NT2/D1 (cell line): Measurements from ENCODE around the gene SNRNP70.
"Not testable (repeated sequence)": the region's sequence is repeated elsewhere in the genome, so short reads cannot be mapped to it uniquely, and the experiment has no call there.

Source experiments
- DNase-seq: peaks from one replicate; pipeline ENCODE4 v3.0.0-alpha.2; 2011; ENCODE audit warnings: low read depth, low spot score
- H3K27me3 ChIP-seq: 2 replicates; pipeline ENCODE4 v1.6.0; 2011; ENCODE audit warnings: mild to moderate bottlenecking; ENCODE audit not compliant: insufficient read length, insufficient read depth
- H3K36me3 ChIP-seq: 2 replicates; pipeline ENCODE4 v1.6.1; 2011; ENCODE audit warnings: mild to moderate bottlenecking, low read length, mixed read lengths; ENCODE audit not compliant: insufficient read depth, insufficient read length
- H3K4me1 ChIP-seq: 2 replicates; pipeline ENCODE4 v1.5.1; 2011; ENCODE audit not compliant: insufficient read depth, insufficient read length
- H3K4me3 ChIP-seq: 2 replicates; pipeline ENCODE4 v1.5.1; 2011; ENCODE audit warnings: low read depth; ENCODE audit not compliant: insufficient read length
- H3K9ac ChIP-seq: 2 replicates; pipeline ENCODE4 v1.6.0; 2011; ENCODE audit warnings: low read depth; ENCODE audit not compliant: insufficient read length
- H3K9me3 ChIP-seq: 2 replicates; pipeline ENCODE4 v1.5.1; 2011; ENCODE audit warnings: mild to moderate bottlenecking, low read length; ENCODE audit not compliant: insufficient read depth
- SUZ12 ChIP-seq: IDR thresholded peaks from 2 replicates; pipeline ENCODE4 v1.6.1; 2011; ENCODE audit not compliant: insufficient read length, insufficient read depth; ENCODE audit errors: extremely low read depth
- YY1 ChIP-seq: IDR thresholded peaks from 2 replicates; pipeline ENCODE4 v1.6.1; 2011; ENCODE audit not compliant: insufficient read length, insufficient read depth
- ZNF274 ChIP-seq: IDR thresholded peaks from 2 replicates; pipeline ENCODE4 v1.6.1; 2011; ENCODE audit warnings: mild to moderate bottlenecking, low read depth, low read length

SNRNP70 gene, protein sequence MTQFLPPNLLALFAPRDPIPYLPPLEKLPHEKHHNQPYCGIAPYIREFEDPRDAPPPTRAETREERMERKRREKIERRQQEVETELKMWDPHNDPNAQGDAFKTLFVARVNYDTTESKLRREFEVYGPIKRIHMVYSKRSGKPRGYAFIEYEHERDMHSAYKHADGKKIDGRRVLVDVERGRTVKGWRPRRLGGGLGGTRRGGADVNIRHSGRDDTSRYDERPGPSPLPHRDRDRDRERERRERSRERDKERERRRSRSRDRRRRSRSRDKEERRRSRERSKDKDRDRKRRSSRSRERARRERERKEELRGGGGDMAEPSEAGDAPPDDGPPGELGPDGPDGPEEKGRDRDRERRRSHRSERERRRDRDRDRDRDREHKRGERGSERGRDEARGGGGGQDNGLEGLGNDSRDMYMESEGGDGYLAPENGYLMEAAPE

DNA sequence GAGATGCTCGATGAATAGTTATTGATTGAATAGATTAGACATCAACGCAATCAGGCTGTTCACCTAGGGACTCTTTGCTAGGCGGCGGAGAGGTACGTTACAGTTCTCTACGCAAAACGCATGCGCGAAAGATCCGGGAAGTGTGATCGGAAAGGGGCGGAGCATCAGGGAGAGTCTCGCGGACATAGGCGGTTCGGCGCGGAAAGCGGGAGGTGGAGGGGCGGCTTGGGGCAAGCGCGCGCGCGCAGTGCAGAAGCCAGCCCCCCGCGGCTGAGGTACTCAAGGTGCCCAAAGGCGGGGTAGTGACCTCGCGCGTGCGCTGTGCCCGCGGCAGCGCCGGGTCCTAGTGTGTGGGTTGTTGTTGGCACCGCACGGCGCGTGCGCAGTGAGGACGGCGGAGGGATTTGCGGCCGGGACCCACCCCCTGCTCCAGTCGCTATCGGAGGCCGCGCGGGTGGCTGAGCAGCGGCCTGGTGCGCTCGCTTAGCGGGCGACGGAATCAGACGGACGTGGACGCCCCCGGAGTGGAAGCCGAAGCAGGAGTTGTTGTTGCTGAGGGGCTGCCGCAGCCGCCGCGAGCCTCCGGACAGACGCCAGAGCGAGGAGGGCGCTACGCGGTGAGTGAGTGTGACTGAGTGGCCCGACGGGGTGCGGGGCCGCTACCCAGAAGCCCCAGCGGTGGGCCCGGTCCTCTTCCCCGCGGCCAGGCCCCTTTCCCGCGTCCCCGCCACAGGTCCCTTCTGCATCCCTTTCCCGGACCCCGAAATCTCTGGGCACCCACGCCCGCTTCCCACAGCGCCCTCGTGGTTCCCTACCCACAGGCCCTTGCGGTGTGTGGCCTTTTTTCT lies at the start of gene SNRNP70:
Gene SNRNP70 (plus strand): TSS at position 432 of the 848 bp plus-strand sequence. CDS start 964 bp downstream, outside the sequence.
- TF ChIP-seq ZNF274: no peak
- TF ChIP-seq SUZ12: no peak
- no peak for TF ChIP-seq YY1
- Histone ChIP-seq H3K4me3 (peak within 1 kb of the TSS; percentile 94), H3K27me3 (no peaks in the 10 kb centered on the region), H3K36me3 (peaks cover 29% of the 10 kb centered on the region), H3K4me1 (peaks cover 4% of the 10 kb centered on the region), H3K9me3 (peaks cover 8% of the 10 kb centered on the region; the same call in 1 of the 2 replicates), H3K9ac (peak within 1 kb of the TSS; percentile 98)
- peak; percentile 96 for DNase-seq

DNA sequence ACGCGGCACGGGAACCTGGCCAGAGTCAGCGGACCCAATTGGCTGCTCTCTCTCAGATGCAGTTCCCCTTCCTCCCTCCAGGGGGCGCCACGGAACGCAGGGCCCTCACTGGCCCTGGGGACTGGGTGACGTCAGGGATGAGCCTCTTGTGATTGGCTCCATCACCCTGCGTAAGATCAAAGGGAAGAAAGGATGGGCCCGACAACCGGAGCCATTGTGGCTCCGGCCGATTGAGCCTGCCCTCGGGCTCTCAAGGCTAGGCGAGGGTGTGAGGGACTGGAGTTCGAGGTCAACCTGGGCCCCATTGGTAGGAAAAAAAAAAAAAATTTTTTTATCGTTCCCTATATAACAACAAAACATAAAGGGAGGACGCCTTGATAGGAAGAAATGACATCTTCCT lies 48.4 kb upstream of the SNRNP70 start, which contains the start of gene CGB1:
Gene CGB1 (minus strand): TSS at position 81 of the 400 bp plus-strand sequence. CDS start 184 bp downstream, outside the sequence.
- not testable (repeated sequence) for H3K27me3 ChIP-seq, H3K4me1 ChIP-seq, H3K9ac ChIP-seq, H3K4me3 ChIP-seq, H3K36me3 ChIP-seq, H3K9me3 ChIP-seq, DNase-seq

- not testable (repeated sequence) for DNase-seq, H3K36me3 ChIP-seq, H3K4me3 ChIP-seq, H3K9ac ChIP-seq, H3K27me3 ChIP-seq, H3K4me1 ChIP-seq, H3K9me3 ChIP-seq
Measured at GRCh38 chr19:49038111-49038510, 47.1 kb upstream of the SNRNP70 start.

DNA sequence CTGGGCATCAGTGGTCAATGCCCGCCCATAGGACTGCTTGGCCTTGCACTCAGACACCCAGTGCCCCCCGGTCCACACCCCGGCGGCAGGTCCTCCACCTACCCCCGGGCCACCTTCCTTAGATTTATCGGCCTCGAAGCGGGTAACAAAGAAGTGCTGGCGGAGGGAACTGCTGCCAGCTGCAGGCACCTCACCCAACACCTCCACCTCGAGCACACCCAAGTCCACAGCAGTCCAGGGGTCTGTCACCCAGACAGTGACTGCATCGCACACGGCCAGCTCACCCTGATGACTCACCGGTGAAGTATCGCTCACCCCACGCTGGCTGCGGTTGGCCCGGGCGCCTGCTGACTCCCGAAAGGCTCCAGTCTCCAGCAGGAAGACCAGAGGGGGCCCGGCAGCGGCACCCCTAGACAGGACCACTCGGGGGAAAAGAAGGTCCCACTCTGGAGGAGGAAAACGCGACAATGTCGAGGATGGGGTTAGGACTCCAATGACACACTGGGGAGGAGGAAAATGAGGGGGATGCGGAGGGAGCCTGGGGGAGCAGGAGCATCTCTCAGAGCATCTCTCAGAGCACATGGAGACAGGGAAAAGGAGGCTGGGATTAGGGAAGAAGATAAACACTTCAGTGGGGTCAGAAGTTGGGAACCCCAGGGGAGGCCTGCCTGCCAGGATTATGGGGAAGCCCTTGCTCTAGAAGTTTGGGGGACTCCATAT lies 46.5 kb upstream of the SNRNP70 start:
- DNase-seq, H3K4me3 ChIP-seq, H3K36me3 ChIP-seq, H3K4me1 ChIP-seq, H3K9me3 ChIP-seq, H3K9ac ChIP-seq, H3K27me3 ChIP-seq: not testable (repeated sequence)

DNA sequence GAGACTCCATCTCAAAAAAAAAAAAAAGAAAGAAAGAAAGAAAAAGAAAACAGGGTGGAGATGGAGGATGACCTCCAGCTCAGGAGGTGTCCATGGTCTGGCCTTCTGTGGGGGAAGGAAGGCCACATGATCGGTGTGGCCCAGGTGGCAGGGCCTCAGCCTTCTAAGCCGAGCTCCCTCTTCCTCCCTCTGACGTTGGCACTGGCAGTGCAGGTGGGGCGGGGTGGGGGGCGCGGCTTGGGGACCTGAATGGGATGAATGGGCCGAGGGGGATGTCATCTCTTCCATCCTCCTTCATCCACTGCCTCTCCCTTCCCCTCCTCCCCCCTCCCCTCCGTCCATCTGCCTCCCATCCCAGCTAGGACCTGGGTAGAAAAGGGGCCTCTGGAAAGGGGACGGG lies 45.5 kb upstream of the SNRNP70 start:
- H3K36me3 ChIP-seq, DNase-seq, H3K27me3 ChIP-seq, H3K4me3 ChIP-seq, H3K4me1 ChIP-seq, H3K9me3 ChIP-seq, H3K9ac ChIP-seq: not testable (repeated sequence)

DNA sequence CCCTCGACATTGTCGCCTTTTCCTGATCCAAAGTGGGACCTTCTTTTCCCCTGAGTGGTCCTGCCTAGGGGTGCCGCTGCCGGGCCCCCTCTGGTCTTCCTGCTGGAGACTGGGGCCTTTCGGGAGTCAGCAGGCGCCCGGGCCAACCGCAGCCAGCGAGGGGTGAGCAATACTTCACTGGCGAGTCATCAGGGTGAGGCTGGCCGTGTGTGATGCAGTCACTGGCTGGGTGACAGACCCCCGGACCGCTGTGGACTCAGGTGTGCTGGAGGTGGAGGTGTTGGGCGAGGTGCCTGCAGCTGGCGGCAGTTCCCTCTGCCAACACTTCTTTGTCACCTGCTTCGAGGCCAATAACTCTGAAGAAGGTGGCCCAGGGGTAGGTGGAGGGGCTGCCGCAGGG lies 43.1 kb upstream of the SNRNP70 start:
- Histone ChIP-seq H3K4me3 (no peak overlapping the region), H3K27me3 (no peaks in the 10 kb centered on the region), H3K9ac (no peak overlapping the region), H3K9me3 (no peaks in the 10 kb centered on the region), H3K36me3 (no peaks in the 10 kb centered on the region), H3K4me1 (no peaks in the 10 kb centered on the region)
- TF ChIP-seq ZNF274 (no peak), YY1 (no peak), SUZ12 (no peak)
- DNase-seq: no peak

GRCh38 chr19:49042666-49043065 lies 42.6 kb upstream of the SNRNP70 start:
- not testable (repeated sequence) for H3K9me3 ChIP-seq, H3K4me1 ChIP-seq, H3K27me3 ChIP-seq, H3K9ac ChIP-seq, DNase-seq, H3K4me3 ChIP-seq, H3K36me3 ChIP-seq

DNA sequence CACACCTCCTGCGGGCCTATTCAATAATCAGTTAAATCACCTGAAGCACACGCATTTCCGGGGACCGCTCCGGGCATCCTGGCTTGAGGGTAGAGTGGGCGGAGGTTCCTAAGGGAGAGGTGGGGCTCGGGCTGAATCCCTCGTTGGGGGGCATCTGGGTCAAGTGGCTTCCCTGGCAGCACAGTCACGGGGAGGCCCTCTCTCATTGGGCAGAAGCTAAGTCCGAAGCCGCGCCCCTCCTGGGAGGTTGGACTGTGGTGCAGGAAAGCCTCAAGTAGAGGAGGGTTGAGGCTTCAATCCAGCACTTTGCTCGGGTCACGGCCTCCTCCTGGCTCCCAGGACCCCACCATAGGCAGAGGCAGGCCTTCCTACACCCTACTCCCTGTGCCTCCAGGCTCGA lies 41.7 kb upstream of the SNRNP70 start, which contains the start of gene CGB5:
Gene CGB5 (plus strand): TSS at position 301 of the 400 bp plus-strand sequence. CDS start 362 bp downstream, outside the sequence.
- H3K27me3 ChIP-seq, H3K4me1 ChIP-seq, H3K36me3 ChIP-seq, H3K9me3 ChIP-seq, H3K9ac ChIP-seq, DNase-seq, H3K4me3 ChIP-seq: not testable (repeated sequence)

DNA sequence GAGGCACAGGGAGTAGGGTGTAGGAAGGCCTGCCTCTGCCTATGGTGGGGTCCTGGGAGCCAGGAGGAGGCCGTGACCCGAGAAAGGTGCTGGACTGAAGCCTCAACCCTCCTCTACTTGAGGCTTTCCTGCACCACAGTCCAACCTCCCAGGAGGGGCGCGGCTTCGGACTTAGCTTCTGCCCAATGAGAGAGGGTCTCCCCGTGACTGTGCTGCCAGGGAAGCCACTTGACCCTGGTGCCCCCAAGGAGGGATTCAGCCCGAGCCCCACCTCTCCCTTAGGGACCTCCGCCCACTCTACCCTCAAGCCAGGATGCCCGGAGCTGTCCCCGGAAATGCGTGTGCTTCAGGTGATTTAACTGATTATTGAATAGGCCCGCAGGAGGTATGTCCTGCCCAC lies 36.2 kb upstream of the SNRNP70 start, which contains the start of gene CGB8:
Gene CGB8 (minus strand): TSS at position 101 of the 400 bp plus-strand sequence. CDS start 372 bp downstream, outside the sequence.
- H3K27me3 ChIP-seq, DNase-seq, H3K4me3 ChIP-seq, H3K9me3 ChIP-seq, H3K9ac ChIP-seq, H3K36me3 ChIP-seq, H3K4me1 ChIP-seq: not testable (repeated sequence)

- H3K4me3 ChIP-seq, H3K27me3 ChIP-seq, H3K9ac ChIP-seq, H3K36me3 ChIP-seq, H3K4me1 ChIP-seq, H3K9me3 ChIP-seq, DNase-seq: not testable (repeated sequence)
Measured at GRCh38 chr19:49049834-49050233, 35.4 kb upstream of the SNRNP70 start.
